HCT116 (cell line): ENCODE results near the gene TCEA2. TPM values are rescaled to one million over a fixed set of nuclear protein-coding genes. Genes with fewer than 3 reads are reported as not detected.

Experiments used
- ATAC-seq: fragments of 200-7000 bp; cut with Tn5 transposase; 2 replicates; pipeline ENCODE4 v1.9.1; 2020; ENCODE audit warnings: mild to moderate bottlenecking, moderate library complexity
- BruUV-seq: library from RNA; stranded (reverse); fragments of 400-500 nt; replicated peaks from 2 replicates; lab custom pipeline; 2021; lab: Mats Ljungman, UMichigan
- CTCF ChIA-PET: fragments of 300-600 bp; sonication (Branson Sonifier 250); formaldehyde crosslinking; loops from one replicate; lab custom pipeline; 2021; ENCODE audit warnings: antibody characterized with exemption; lab: Charles Lee
- POLR2A ChIA-PET: fragments of 300-600, 350-600 bp; sonication (Branson Sonifier 250); formaldehyde crosslinking; loops from one replicate; lab custom pipeline; 2021; ENCODE audit warnings: antibody characterized with exemption; lab: Charles Lee
- RAD21 ChIA-PET, 2 experiments: fragments of 300-600 bp; sonication (Branson Sonifier 250); formaldehyde crosslinking; loops; one replicate each; lab custom pipeline; 2023; ENCODE audit warnings: low total read pairs in 2 of 2; ENCODE audit not compliant: uncharacterized antibody in 2 of 2, unreplicated experiment in 2 of 2, low non-redundant PET in 1 of 2; lab: Charles Lee
- DNase-seq: peaks from one replicate; pipeline ENCODE4 v3.0.0-alpha.2; 2010; ENCODE audit warnings: low read depth, low spot score
- H2AFZ ChIP-seq: fragments of 200-600 bp; shearing (Covaris generic), sonication (generic); 2 replicates; pipeline ENCODE4 v1.6.1; 2017; ENCODE audit warnings: low read depth, mixed run types, mixed read lengths, antibody characterized with exemption, low read length; ENCODE audit not compliant: poor library complexity, severe bottlenecking
- H3K27ac ChIP-seq: 2 replicates; pipeline ENCODE4 v1.5.1; 2012; ENCODE audit warnings: low read depth, low read length
- H3K27me3 ChIP-seq: fragments of 200-600 bp; sonication (generic); 2 replicates; pipeline ENCODE4 v1.6.1; 2016; ENCODE audit warnings: mixed run types, low read length, mixed read lengths; ENCODE audit not compliant: insufficient read depth
- H3K36me3 ChIP-seq, 2 experiments: fragments of 200-500 bp in 1 of 2; fragments of 200-600 bp in 1 of 2; sonication (Bioruptor generic) in 1 of 2; sonication (generic) in 1 of 2; 2 replicates each; pipeline versions ENCODE4 v1.5.1 to v1.6.1; 2014 to 2016; ENCODE audit warnings: low read length in 2 of 2, inconsistent platforms in 1 of 2, mixed read lengths in 1 of 2, mixed run types in 1 of 2; ENCODE audit not compliant: insufficient read depth in 2 of 2, control insufficient read depth in 1 of 2
- H3K4me1 ChIP-seq, 2 experiments: fragments of 200-600 bp in 1 of 2; sonication (generic) in 1 of 2; 2 replicates each; pipeline versions ENCODE4 v1.5.1 to v1.6.1; 2012 to 2017; ENCODE audit warnings: low read length in 2 of 2, inconsistent platforms in 1 of 2, mild to moderate bottlenecking in 1 of 2, mixed read lengths in 1 of 2, mixed run types in 1 of 2, moderate library complexity in 1 of 2; ENCODE audit not compliant: insufficient read depth in 2 of 2, control insufficient read depth in 1 of 2
- H3K4me2 ChIP-seq: fragments of 200-600 bp; sonication (generic); 2 replicates; pipeline ENCODE4 v1.6.1; 2017; ENCODE audit warnings: mixed run types, low read length, mixed read lengths
- H3K4me3 ChIP-seq, 2 experiments: fragments of 200-600 bp in 1 of 2; sonication (generic) in 1 of 2; replicated peaks in 1 of 2; 2 replicates each; pipeline ENCODE4 v1.5.1; 2011 to 2016; ENCODE audit warnings: low read length in 2 of 2, control low read depth in 1 of 2, low read depth in 1 of 2, mild to moderate bottlenecking in 1 of 2, mixed read lengths in 1 of 2, mixed run types in 1 of 2
- H3K79me2 ChIP-seq: fragments of 200-600 bp; sonication (generic); 2 replicates; pipeline ENCODE4 v1.6.1; 2017; ENCODE audit warnings: mild to moderate bottlenecking, mixed run types, low read length, moderate library complexity, mixed read lengths; ENCODE audit not compliant: insufficient read depth
- H3K9ac ChIP-seq: fragments of 200-600 bp; sonication (generic); 2 replicates; pipeline ENCODE4 v1.6.1; 2016; ENCODE audit warnings: low read length, mixed read lengths
- H3K9me2 ChIP-seq: fragments of 200-600 bp; sonication (generic), shearing (Covaris generic); 2 replicates; pipeline ENCODE4 v1.6.1; 2017; ENCODE audit warnings: mixed run types, mild to moderate bottlenecking, moderate library complexity; ENCODE audit not compliant: insufficient read depth
- H3K9me3 ChIP-seq, 2 experiments: fragments of 200-500 bp in 1 of 2; fragments of 200-600 bp in 1 of 2; sonication (Bioruptor generic) in 1 of 2; sonication (generic) in 1 of 2; 2 replicates each; pipeline ENCODE4 v1.6.1; 2014 to 2017; ENCODE audit warnings: low read length in 2 of 2, mixed read lengths in 2 of 2, inconsistent platforms in 1 of 2, low read depth in 1 of 2, mild to moderate bottlenecking in 1 of 2, mixed run types in 1 of 2, moderate library complexity in 1 of 2; ENCODE audit not compliant: control insufficient read depth in 1 of 2, insufficient read depth in 1 of 2
- H4K20me1 ChIP-seq: fragments of 200-600 bp; sonication (generic), shearing (Covaris generic); 2 replicates; pipeline ENCODE4 v1.6.1; 2017; ENCODE audit warnings: mixed run types, mild to moderate bottlenecking, moderate library complexity; ENCODE audit not compliant: insufficient read depth
- ELF1 ChIP-seq: IDR thresholded peaks from 2 replicates; pipeline ENCODE4 v1.6.1; 2012; ENCODE audit warnings: low read depth, borderline replicate concordance
- EZH2 ChIP-seq: fragments of 200-600 bp; sonication (generic); IDR thresholded peaks from 2 replicates; pipeline ENCODE4 v1.6.1; 2017; ENCODE audit warnings: antibody characterized with exemption, mixed run types
- SP1 ChIP-seq: IDR thresholded peaks from 2 replicates; pipeline ENCODE4 v1.6.1; 2012; ENCODE audit warnings: low read depth
- TCF7L2 ChIP-seq: IDR thresholded peaks from 2 replicates; pipeline ENCODE4 v1.7.0; 2011; ENCODE audit warnings: borderline replicate concordance, inconsistent platforms; ENCODE audit not compliant: insufficient read depth, insufficient read length; ENCODE audit errors: extremely low read depth
- intact Hi-C: fragments of 100-400 bp; cut with micrococcal nuclease; formaldehyde crosslinking; loops from 2 replicates; pipeline ENCODE4 v1.10.0; 2022
- total RNA-seq: library from RNA; stranded (reverse); gene quantifications from one replicate; pipeline ENCODE4 v1.2.1, GENCODE V29; 2021; ENCODE audit not compliant: unreplicated experiment

The TCEA2 gene
- total RNA-seq, 1 experiment from 2014 or later = 29.7 TPM

GRCh38 chr20:64067733-64068307, 4.8 kb downstream of the TCEA2 start:
- CTCF ChIA-PET = interaction anchor here (0.8 kb wide), 1 partner anchor 12 kb away, joined by 3 read pairs; the partner anchor contains the start of genes OPRL1 and RGS19
- intact Hi-C loops = no loop called here
- no peaks in the 10 kb centered on the region for H3K79me2 ChIP-seq
- no peak for DNase-seq
- no peaks in the 10 kb centered on the region for H4K20me1 ChIP-seq
- H3K9me2 ChIP-seq = no peaks in the 10 kb centered on the region
- no peak overlapping the region for H3K4me2 ChIP-seq
- POLR2A ChIA-PET = no interaction called here
- H3K27ac ChIP-seq = no peak overlapping the region; the same call in 1 of the 2 replicates
- H3K4me3 ChIP-seq = no peak overlapping the region
- no peaks in the 10 kb centered on the region for H3K9me3 ChIP-seq
- H3K36me3 ChIP-seq = no peaks in the 10 kb centered on the region
- no peak overlapping the region for H3K9ac ChIP-seq
- RAD21 ChIA-PET = no interaction called here
- H2AFZ ChIP-seq = no peak overlapping the region
- TF ChIP-seq SP1 = no peak
- TF ChIP-seq TCF7L2 = no peak
- TF ChIP-seq EZH2 = no peak
- TF ChIP-seq, all 23 proteins: peak for 0
- Histone ChIP-seq H3K4me1 (peaks cover 38 to 44% of the 10 kb centered on the region in 2 experiments), H3K27me3 (no peaks in the 10 kb centered on the region)
- no peak for ATAC-seq
- BruUV-seq = no TSS peak

- POLR2A ChIA-PET = no interaction called here
Observed at GRCh38 chr20:64068386-64069208, 5.6 kb downstream of the TCEA2 start.

More at GRCh38 chr20:64068386-64069208, 5.6 kb downstream of the TCEA2 start:
- intact Hi-C loops = no loop called here
- ATAC-seq (no peak), DNase-seq (no peak)
- no peaks in the 10 kb centered on the region for H3K36me3 ChIP-seq
- no peak overlapping the region for H3K4me3 ChIP-seq
- no peaks in the 10 kb centered on the region for H3K9me3 ChIP-seq
- no peaks in the 10 kb centered on the region for H3K27me3 ChIP-seq
- no TSS peak for BruUV-seq
- H3K79me2 ChIP-seq = no peaks in the 10 kb centered on the region
- H3K9me2 ChIP-seq = no peaks in the 10 kb centered on the region
- CTCF ChIA-PET = interaction anchor here (0.8 to 2.2 kb wide), 3 partner anchors 11 to 88 kb away, joined by 3 to 12 read pairs (median 3); partner anchors contain the start of genes OPRL1, PRPF6 and RGS19
- no peaks in the 10 kb centered on the region for H4K20me1 ChIP-seq
- TF ChIP-seq ELF1 (no peak), EZH2 (no peak)
- TF ChIP-seq, all 23 proteins: peak for 0
- RAD21 ChIA-PET = no interaction called here
- Histone ChIP-seq H3K4me1 (peaks cover 38 to 40% of the 10 kb centered on the region in 2 experiments), H2AFZ (no peak overlapping the region), H3K4me2 (no peak overlapping the region), H3K27ac (no peak overlapping the region), H3K9ac (no peak overlapping the region)
